ENCODE measurements around the gene ANK2. TPM values are rescaled to one million over a fixed set of nuclear protein-coding genes. Genes with fewer than 3 reads are reported as not detected.

Gene ANK2
- total RNA-seq, 1 experiment from 2014 or later, result 5.6 TPM

GRCh38 chr4:113409181-113409580 lies 359.7 kb downstream of the ANK2 start (continued):
- TF ChIP-seq, protein P1, sequence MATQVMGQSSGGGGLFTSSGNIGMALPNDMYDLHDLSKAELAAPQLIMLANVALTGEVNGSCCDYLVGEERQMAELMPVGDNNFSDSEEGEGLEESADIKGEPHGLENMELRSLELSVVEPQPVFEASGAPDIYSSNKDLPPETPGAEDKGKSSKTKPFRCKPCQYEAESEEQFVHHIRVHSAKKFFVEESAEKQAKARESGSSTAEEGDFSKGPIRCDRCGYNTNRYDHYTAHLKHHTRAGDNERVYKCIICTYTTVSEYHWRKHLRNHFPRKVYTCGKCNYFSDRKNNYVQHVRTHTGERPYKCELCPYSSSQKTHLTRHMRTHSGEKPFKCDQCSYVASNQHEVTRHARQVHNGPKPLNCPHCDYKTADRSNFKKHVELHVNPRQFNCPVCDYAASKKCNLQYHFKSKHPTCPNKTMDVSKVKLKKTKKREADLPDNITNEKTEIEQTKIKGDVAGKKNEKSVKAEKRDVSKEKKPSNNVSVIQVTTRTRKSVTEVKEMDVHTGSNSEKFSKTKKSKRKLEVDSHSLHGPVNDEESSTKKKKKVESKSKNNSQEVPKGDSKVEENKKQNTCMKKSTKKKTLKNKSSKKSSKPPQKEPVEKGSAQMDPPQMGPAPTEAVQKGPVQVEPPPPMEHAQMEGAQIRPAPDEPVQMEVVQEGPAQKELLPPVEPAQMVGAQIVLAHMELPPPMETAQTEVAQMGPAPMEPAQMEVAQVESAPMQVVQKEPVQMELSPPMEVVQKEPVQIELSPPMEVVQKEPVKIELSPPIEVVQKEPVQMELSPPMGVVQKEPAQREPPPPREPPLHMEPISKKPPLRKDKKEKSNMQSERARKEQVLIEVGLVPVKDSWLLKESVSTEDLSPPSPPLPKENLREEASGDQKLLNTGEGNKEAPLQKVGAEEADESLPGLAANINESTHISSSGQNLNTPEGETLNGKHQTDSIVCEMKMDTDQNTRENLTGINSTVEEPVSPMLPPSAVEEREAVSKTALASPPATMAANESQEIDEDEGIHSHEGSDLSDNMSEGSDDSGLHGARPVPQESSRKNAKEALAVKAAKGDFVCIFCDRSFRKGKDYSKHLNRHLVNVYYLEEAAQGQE (IDR thresholded peaks at IDR 0.05; ENCODE audit: low read depth), result no peak

DNA sequence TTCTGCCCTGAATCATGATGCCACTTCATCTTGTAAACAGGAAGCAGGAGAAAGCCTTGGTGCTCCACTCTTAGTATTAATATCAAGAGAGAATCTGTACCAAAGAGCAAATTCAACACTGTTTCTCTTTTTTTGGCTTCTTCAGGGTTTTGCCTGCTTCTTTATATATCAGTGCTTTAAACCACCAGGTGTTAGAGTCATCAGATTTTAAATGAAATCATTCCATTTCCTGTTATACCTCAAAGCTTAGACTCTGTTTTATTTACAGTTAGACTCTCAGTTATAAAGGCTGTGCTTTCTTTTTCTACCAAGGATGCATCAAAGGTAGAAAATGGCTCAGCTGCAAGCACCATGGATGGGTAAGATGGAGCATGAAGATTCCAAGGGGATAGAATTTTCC lies 361.2 kb downstream of the ANK2 start:
- RAD21 ChIA-PET (ENCODE audit: low non-redundant PET in 1 of 2, low total read pairs in 2 of 2, uncharacterized antibody in 2 of 2, unreplicated experiment in 2 of 2), result no interaction called here
- CTCF ChIA-PET, result no interaction called here
- no peaks in the 10 kb centered on the region for H3K27me3 ChIP-seq (ENCODE audit: insufficient read depth, low read length)
- H3K27ac ChIP-seq (ENCODE audit: low read depth, low read length), result no peak overlapping the region
- H2AFZ ChIP-seq (ENCODE audit: low read depth, low read length, poor library complexity, severe bottlenecking), result no peak overlapping the region
- no peaks in the 10 kb centered on the region for H3K79me2 ChIP-seq (ENCODE audit: insufficient read depth, low read length)
- TF ChIP-seq TCF7L2 (IDR thresholded peaks at IDR 0.05; ENCODE audit: borderline replicate concordance, extremely low read depth, insufficient read depth, insufficient read length), result no peak
- no peaks in the 10 kb centered on the region for H3K36me3 ChIP-seq (ENCODE audit: control insufficient read depth in 1 of 2, insufficient read depth in 2 of 2, low read length in 2 of 2)
- no peaks in the 10 kb centered on the region for H4K20me1 ChIP-seq (ENCODE audit: insufficient read depth)
- intact Hi-C loops (cut with micrococcal nuclease), result no loop called here
- no peaks in the 10 kb centered on the region for H3K9me2 ChIP-seq (ENCODE audit: insufficient read depth)
- DNase-seq (ENCODE audit: low read depth, low spot score) (no peak), ATAC-seq (no peak)
- no peak overlapping the region for H3K4me2 ChIP-seq (ENCODE audit: low read length)
- no peaks in the 10 kb centered on the region for H3K9me3 ChIP-seq (ENCODE audit: control insufficient read depth in 1 of 2, insufficient read depth in 1 of 2, low read depth in 1 of 2, low read length in 2 of 2)
- POLR2A ChIA-PET, result interaction anchor here (1.2 kb wide), 1 partner anchor 8 kb away, joined by 3 read pairs; no protein-coding TSS in a partner anchor
- H3K4me1 ChIP-seq (ENCODE audit: control insufficient read depth in 1 of 2, insufficient read depth in 2 of 2, low read length in 2 of 2), result peaks cover 0 to 6% of the 10 kb centered on the region in 2 experiments; a peak in 1 of 4 replicates
- BruUV-seq (replicated peaks), result no TSS peak
- no peak overlapping the region for H3K9ac ChIP-seq (ENCODE audit: low read length)
- no peak overlapping the region for H3K4me3 ChIP-seq (replicated peaks in 1 of 2; ENCODE audit: low read depth in 1 of 2, low read length in 2 of 2)

DNA sequence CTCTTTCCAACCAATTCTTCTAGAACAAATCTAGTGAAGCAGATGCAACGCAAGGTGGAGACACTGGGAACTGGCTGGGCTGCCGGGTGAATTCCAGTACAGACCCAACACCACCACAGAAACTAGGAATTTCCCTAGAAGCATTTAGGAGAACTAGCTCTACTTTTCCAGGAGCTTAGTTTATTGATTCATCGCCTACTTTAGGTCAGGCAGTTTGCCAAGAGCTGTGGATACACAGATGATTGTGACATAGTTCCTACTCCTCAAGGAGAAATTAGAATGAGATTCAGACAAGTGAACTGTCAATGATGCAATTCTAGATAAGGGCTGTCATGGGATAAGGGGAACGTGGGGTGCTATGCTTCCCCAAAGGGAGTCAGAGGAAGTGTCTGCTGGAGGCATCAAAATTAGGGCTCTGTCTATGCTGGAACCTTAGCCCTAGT lies 362.1 kb downstream of the ANK2 start:
- Histone ChIP-seq H3K4me3 (replicated peaks in 1 of 2; ENCODE audit: low read depth in 1 of 2, low read length in 2 of 2) (no peak overlapping the region), H3K4me1 (ENCODE audit: control insufficient read depth in 1 of 2, insufficient read depth in 2 of 2, low read length in 2 of 2) (peaks cover 0 to 6% of the 10 kb centered on the region in 2 experiments; a peak in 1 of 4 replicates), H3K27me3 (ENCODE audit: insufficient read depth, low read length) (no peaks in the 10 kb centered on the region), H3K9me3 (ENCODE audit: control insufficient read depth in 1 of 2, insufficient read depth in 1 of 2, low read depth in 1 of 2, low read length in 2 of 2) (no peaks in the 10 kb centered on the region), H3K27ac (ENCODE audit: low read depth, low read length) (no peak overlapping the region), H2AFZ (ENCODE audit: low read depth, low read length, poor library complexity, severe bottlenecking) (no peak overlapping the region), H3K9ac (ENCODE audit: low read length) (no peak overlapping the region), H4K20me1 (ENCODE audit: insufficient read depth) (no peaks in the 10 kb centered on the region), H3K79me2 (ENCODE audit: insufficient read depth, low read length) (no peaks in the 10 kb centered on the region), H3K9me2 (ENCODE audit: insufficient read depth) (no peaks in the 10 kb centered on the region), H3K36me3 (ENCODE audit: control insufficient read depth in 1 of 2, insufficient read depth in 2 of 2, low read length in 2 of 2) (no peaks in the 10 kb centered on the region), H3K4me2 (ENCODE audit: low read length) (no peak overlapping the region)
- ChIA-PET CTCF (no interaction called here), RAD21 (ENCODE audit: low non-redundant PET in 1 of 2, low total read pairs in 2 of 2, uncharacterized antibody in 2 of 2, unreplicated experiment in 2 of 2) (no interaction called here), POLR2A (interaction anchor here (1.2 kb wide), 1 partner anchor 8 kb away, joined by 3 read pairs; no protein-coding TSS in a partner anchor)
- no TSS peak for BruUV-seq (replicated peaks)
- ATAC-seq (no peak), DNase-seq (ENCODE audit: low read depth, low spot score) (no peak)
- intact Hi-C loops (cut with micrococcal nuclease), result no loop called here
- TF ChIP-seq EGR1 (IDR thresholded peaks at IDR 0.05; ENCODE audit: low read depth), result no peak
- TF ChIP-seq ZBTB33 (IDR thresholded peaks at IDR 0.05; ENCODE audit: extremely low read depth, insufficient replicate concordance, low read length), result no peak
- TF ChIP-seq POLR2A (IDR thresholded peaks at IDR 0.05; ENCODE audit: borderline replicate concordance, extremely low read depth, insufficient read depth, insufficient read length), result no peak
- TF ChIP-seq ZFX (IDR thresholded peaks at IDR 0.05), result no peak
- TF ChIP-seq JUND (IDR thresholded peaks at IDR 0.05), result peak; percentile 18; the same call in 1 of the 2 replicates
- TF ChIP-seq ELF1 (IDR thresholded peaks at IDR 0.05; ENCODE audit: borderline replicate concordance, low read depth), result no peak
- TF ChIP-seq, protein P1 (IDR thresholded peaks at IDR 0.05; ENCODE audit: low read depth), result no peak
